HG03108 (cell line): Measurements from ENCODE around the gene ZFYVE28.

ENCODE experiments used
- ATAC-seq: cut with Tn5 transposase; IDR thresholded peaks from one replicate; pipeline ENCODE4 v1.9.1; 2021; ENCODE audit warnings: moderate library complexity; ENCODE audit not compliant: unreplicated experiment

The ZFYVE28 gene

GRCh38 chr4:2291705-2292645 lies 126.5 kb downstream of the ZFYVE28 start:
- ATAC-seq: no peak

DNA sequence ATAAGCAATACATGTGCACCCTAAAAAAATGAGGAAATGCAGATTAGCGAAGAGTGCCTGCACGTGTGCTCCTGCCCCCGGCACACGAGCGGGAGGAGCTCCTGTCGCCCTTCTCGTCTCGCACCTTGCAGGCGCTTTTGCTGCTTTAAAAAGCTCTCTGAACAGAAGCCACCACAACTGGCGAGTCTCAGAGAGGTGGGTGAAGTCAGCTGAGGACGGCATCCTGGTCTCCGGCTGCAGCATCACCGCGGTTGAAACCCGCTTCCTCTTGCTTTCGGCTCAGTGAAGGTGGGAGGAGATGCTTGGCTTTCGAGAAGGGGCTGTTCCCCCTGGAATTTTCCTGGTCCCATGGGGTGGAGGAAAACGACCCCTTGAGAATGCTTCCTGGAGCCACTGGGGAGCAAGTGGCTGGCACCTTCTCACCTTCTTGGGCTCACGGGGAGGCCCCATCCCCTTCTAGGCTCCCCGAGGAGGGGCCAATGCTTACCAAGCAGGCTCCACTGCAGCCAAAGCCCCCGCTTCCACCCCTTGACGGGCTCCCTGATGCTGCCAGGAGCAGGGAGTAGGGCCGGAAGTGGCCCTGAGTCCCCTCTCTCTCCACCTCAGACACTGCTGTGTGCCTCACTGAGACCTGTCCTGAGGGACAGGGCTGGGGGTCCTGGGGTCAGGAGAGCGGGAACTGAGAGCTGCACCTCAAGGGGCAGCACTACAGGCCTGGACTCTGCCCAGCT lies 127.3 kb downstream of the ZFYVE28 start:
- no peak for ATAC-seq

- ATAC-seq: no peak
These were observed 128.0 kb downstream of the ZFYVE28 start for GRCh38 chr4:2290488-2290887.

- ATAC-seq: no peak
These were observed 128.5 kb downstream of the ZFYVE28 start for GRCh38 chr4:2289955-2290333.

DNA sequence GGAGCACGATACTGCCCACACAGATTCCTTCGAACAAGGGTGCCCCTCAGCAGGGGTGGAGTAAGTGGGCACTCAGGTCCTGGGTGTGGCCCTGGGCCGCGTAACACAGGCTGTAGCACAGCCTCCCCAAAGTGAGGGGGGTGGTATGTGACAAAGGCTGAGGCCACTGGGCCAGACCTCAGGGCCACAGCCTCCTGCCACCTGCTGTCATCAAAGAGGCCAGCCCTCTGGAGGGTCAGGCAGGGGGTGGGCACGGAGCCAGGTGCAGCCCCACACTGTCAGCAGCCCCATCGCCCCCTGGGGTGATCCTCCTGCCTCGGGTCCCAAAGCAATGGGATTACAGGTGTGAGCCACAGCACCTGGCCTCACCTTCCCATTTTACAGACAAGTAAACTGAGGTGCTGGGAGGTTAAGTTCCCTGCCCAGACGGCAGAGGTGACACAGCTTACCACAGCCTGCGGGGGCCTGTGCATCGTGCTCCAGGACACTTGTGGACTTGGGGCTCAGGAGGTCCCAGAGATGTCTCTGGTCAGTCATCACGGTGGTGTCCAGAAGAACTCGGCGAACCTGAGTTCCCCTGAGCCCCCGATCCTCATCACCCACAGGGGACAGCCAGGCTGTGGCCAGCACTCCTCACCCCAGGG lies 129.0 kb downstream of the ZFYVE28 start:
- ATAC-seq: no peak

DNA sequence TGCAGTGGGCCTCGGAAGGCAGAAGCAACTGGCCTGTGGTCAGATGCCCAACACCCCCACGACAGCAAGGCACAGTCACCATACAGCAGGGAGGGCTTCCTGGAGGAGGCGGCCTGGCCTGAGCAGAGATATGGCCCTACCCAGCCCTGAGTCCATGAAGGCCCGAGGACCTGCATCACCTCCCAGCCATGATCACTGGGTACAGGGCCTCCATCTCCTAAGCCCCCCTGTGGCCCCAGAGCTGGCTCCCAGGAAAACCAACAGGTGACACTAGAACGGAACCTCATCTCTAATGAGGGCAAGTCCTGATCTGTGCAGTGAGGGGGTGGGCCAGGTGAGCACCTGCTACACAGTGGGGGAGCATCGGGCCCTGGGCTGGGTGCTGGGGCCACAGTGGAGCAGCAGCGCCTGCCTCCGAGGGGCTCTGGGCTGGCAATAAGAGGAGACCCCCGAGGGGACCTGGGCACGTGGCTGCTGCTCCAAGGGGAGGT lies 130.3 kb downstream of the ZFYVE28 start:
- ATAC-seq: no peak

GRCh38 chr4:2287594-2287915 lies 130.9 kb downstream of the ZFYVE28 start:
- no peak for ATAC-seq

- ATAC-seq: no peak
These were observed 131.4 kb downstream of the ZFYVE28 start for GRCh38 chr4:2286904-2287593.

- no peak for ATAC-seq
These were observed 132.6 kb downstream of the ZFYVE28 start for GRCh38 chr4:2285613-2286381.

- no peak for ATAC-seq
These were observed 133.4 kb downstream of the ZFYVE28 start for GRCh38 chr4:2284934-2285612.

GRCh38 chr4:2284161-2284933 lies 134.1 kb downstream of the ZFYVE28 start:
- ATAC-seq: no peak

DNA sequence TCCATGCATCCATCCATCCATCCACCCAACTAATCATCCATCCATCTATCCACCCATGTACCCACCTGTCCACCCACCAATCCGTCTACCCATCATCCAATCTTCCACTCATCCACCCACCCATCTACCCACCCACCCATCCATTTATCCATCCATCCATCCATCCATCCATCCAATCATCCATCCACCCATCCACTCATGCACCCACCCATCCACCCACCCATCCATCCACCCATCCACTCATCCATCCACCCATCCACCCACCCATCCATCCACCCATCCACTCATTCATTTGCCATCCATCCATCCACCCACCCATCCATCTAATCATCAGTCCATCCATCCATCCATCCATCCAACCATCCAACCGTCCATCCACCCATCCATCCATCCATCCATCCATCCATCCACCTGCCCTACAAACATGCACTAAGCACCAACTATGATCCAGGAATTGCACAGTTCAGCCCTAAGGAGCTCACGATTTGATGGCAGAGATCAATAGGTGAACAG lies 135.2 kb downstream of the ZFYVE28 start:
- ATAC-seq: no peak

GRCh38 chr4:2281575-2282343 lies 136.7 kb downstream of the ZFYVE28 start:
- peak; percentile 94 for ATAC-seq

GRCh38 chr4:2280531-2281300 lies 137.7 kb downstream of the ZFYVE28 start:
- no peak for ATAC-seq

GRCh38 chr4:2277956-2278355 lies 140.5 kb downstream of the ZFYVE28 start:
- no peak for ATAC-seq

DNA sequence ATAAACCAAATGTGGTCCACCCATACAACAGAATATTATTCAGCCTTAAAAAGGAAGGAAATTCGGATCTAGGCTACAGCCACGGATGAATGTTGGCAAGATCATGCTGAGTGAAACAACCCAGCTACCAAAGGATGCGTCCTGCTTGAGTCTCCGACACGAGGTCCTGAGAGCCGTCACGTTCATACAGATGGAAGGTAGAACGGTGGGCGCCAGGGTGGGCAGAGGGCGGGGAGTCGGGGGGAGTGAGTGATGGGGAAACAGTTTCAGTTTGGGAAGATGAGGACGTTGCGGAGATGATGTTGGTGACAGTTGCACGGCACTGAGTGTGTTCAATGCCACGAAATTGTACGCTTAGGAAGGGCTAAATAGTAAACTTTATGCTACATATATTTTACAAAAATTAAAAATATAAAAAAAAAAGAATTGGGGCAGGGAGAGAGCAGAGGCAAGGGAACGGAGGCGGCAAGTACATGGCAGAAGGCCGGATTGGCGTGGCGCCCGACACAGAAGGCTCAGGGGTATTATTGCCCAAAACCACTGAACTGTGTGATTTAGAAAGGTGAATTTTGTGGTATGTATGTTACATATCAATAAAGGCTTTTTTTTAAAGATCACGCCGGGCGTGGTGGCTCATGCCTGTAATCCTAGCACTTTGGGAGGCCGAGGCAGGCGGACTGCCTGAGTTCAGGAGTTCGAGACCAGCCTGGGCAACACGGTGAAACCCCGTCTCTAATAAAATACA lies 141.7 kb downstream of the ZFYVE28 start:
- ATAC-seq: no peak
